HepG2 (cell line): ENCODE measurements around the gene ALOXE3. TPM values are rescaled to one million over a fixed set of nuclear protein-coding genes. Genes with fewer than 3 reads are reported as not detected.

ENCODE experiments used
- CHCHD3 ChIP-seq: sonication (generic); formaldehyde crosslinking; IDR thresholded peaks from 2 replicates; pipeline ENCODE4 v1.8.0; 2022; ENCODE audit warnings: mild to moderate bottlenecking, missing genetic modification reagents, moderate library complexity
- ETV6 ChIP-seq: sonication (generic); formaldehyde crosslinking; conservative IDR thresholded peaks from 2 replicates; pipeline ENCODE4 v1.4.0; 2020; ENCODE audit warnings: missing genetic modification reagents
- FLYWCH1 ChIP-seq: sonication (generic); formaldehyde crosslinking; IDR thresholded peaks from 2 replicates; pipeline ENCODE4 v1.8.1; 2023; ENCODE audit warnings: mild to moderate bottlenecking, missing genetic modification reagents
- FOXO1 ChIP-seq: sonication (generic); formaldehyde crosslinking; IDR thresholded peaks from 2 replicates; pipeline ENCODE4 v1.4.0; 2020; ENCODE audit warnings: missing genetic modification reagents
- GPN1 ChIP-seq: sonication (generic); formaldehyde crosslinking; IDR thresholded peaks from 2 replicates; pipeline ENCODE4 v1.5.1; 2020; ENCODE audit warnings: missing genetic modification reagents, borderline replicate concordance
- HDAC2 ChIP-seq: sonication (generic); formaldehyde crosslinking; IDR thresholded peaks from 2 replicates; pipeline ENCODE4 v1.4.0; 2020; ENCODE audit warnings: missing genetic modification reagents
- IKZF5 ChIP-seq: IDR thresholded peaks from 2 replicates; pipeline ENCODE4 v1.6.1; 2018; ENCODE audit warnings: missing genetic modification reagents, mild to moderate bottlenecking, missing compliant biosample characterization
- IRX3 ChIP-seq: sonication (generic); formaldehyde crosslinking; IDR thresholded peaks from 2 replicates; pipeline ENCODE4 v1.8.1; 2023; ENCODE audit warnings: mild to moderate bottlenecking, low read depth, missing genetic modification reagents, borderline replicate concordance
- KDM3A ChIP-seq: IDR thresholded peaks from 2 replicates; pipeline ENCODE4 v1.6.1; 2018; ENCODE audit warnings: low read depth, missing compliant biosample characterization
- KLF12 ChIP-seq: sonication (generic); formaldehyde crosslinking; IDR thresholded peaks from 2 replicates; pipeline ENCODE4 v1.4.0; 2020; ENCODE audit warnings: missing genetic modification reagents, borderline replicate concordance
- MIER2 ChIP-seq: IDR thresholded peaks from 2 replicates; pipeline ENCODE4 v1.6.1; 2016; ENCODE audit warnings: missing biosample characterization, missing genetic modification reagents
- NFIC ChIP-seq: IDR thresholded peaks from 2 replicates; pipeline ENCODE4 v1.6.1; 2012; ENCODE audit warnings: mild to moderate bottlenecking, low read length, inconsistent platforms
- PATZ1 ChIP-seq: sonication (generic); formaldehyde crosslinking; IDR thresholded peaks from 2 replicates; pipeline ENCODE4 v1.4.0; 2020; ENCODE audit warnings: missing genetic modification reagents
- REL ChIP-seq: sonication (generic); formaldehyde crosslinking; conservative IDR thresholded peaks from 2 replicates; pipeline ENCODE4 v1.8.0; 2022; ENCODE audit warnings: mild to moderate bottlenecking, missing genetic modification reagents, moderate library complexity
- SOX13 ChIP-seq, 3 experiments: fragments of 450-650 bp in 1 of 3; sonication (generic) in 1 of 3; formaldehyde crosslinking in 1 of 3; IDR thresholded peaks in 2 of 3; conservative IDR thresholded peaks in 1 of 3; 2 replicates each; pipeline versions ENCODE4 v1.5.0 to v1.6.1; 2016 to 2020; ENCODE audit warnings: antibody characterized with exemption in 1 of 3, mild to moderate bottlenecking in 1 of 3, missing compliant biosample characterization in 1 of 3, missing genetic modification reagents in 1 of 3, moderate library complexity in 1 of 3
- SOX5 ChIP-seq: IDR thresholded peaks from 2 replicates; pipeline ENCODE4 v1.6.1; 2016; ENCODE audit warnings: borderline replicate concordance
- SP140L ChIP-seq: sonication (generic); formaldehyde crosslinking; IDR thresholded peaks from 2 replicates; pipeline ENCODE4 v1.4.0; 2020; ENCODE audit warnings: missing genetic modification reagents, borderline replicate concordance
- SP2 ChIP-seq: sonication (generic); formaldehyde crosslinking; IDR thresholded peaks from 2 replicates; pipeline ENCODE4 v1.5.1; 2020; ENCODE audit warnings: mild to moderate bottlenecking, missing genetic modification reagents
- TBX2 ChIP-seq: sonication (generic); formaldehyde crosslinking; IDR thresholded peaks from 2 replicates; pipeline ENCODE4 v1.5.0; 2020; ENCODE audit warnings: missing genetic modification reagents, mild to moderate bottlenecking, borderline replicate concordance
- ZBTB10 ChIP-seq: sonication (generic); formaldehyde crosslinking; IDR thresholded peaks from 2 replicates; pipeline ENCODE4 v1.4.0; 2020; ENCODE audit warnings: missing genetic modification reagents, borderline replicate concordance
- ZNF513 ChIP-seq: sonication (generic); formaldehyde crosslinking; conservative IDR thresholded peaks from 2 replicates; pipeline ENCODE4 v1.5.0; 2020; ENCODE audit warnings: missing genetic modification reagents
- ZNF619 ChIP-seq: sonication (generic); formaldehyde crosslinking; IDR thresholded peaks from 2 replicates; pipeline ENCODE4 v1.4.0; 2020; ENCODE audit warnings: mild to moderate bottlenecking, missing genetic modification reagents
- ZNF850 ChIP-seq: sonication (generic); formaldehyde crosslinking; conservative IDR thresholded peaks from 2 replicates; pipeline ENCODE4 v1.9.0; 2021; ENCODE audit warnings: mild to moderate bottlenecking, missing genetic modification reagents
- ZNF879 ChIP-seq: sonication (generic); formaldehyde crosslinking; IDR thresholded peaks from 2 replicates; pipeline ENCODE4 v1.8.1; 2023; ENCODE audit warnings: missing genetic modification reagents
- polyA plus RNA-seq, 8 experiments: library from polyadenylated mRNA; depleted of rRNA in 3 of 8; stranded (reverse) in 7 of 8; unstranded in 1 of 8; fragments of >200 nt; fragmentation: Illumina TruSeq in 4 of 8; extraction: Trizol in 4 of 8; gene quantifications; 2 replicates each; pipeline versions ENCODE4 v1.2.1 to v1.2.3, GENCODE V29; 2011 to 2016; ENCODE audit warnings: low read depth in 4 of 8, missing spikeins in 1 of 8, mixed read lengths in 1 of 8; ENCODE audit not compliant: insufficient read depth in 1 of 8
- total RNA-seq, 5 experiments: library from RNA; depleted of rRNA; stranded (reverse); fragments of >200 nt; fragmentation: Illumina TruSeq; extraction: Trizol; gene quantifications; 2 replicates each; pipeline ENCODE4 v1.2.3, GENCODE V29; 2016; ENCODE audit warnings: low read depth in 1 of 5

Gene ALOXE3
- total and polyA plus RNA-seq, 2 of the 13 experiments (the other 11 are each of a cell fraction or from before 2014, with no cell fraction given): 0.07 TPM; not detected in 1

GRCh38 chr17:8153957-8154607 lies 35.8 kb upstream of the ALOXE3 start (continued):
- TF ChIP-seq ETV6 (CRISPR knock-in tag) (no peak), KLF12 (no peak), SP140L (CRISPR knock-in tag) (no peak), PATZ1 (CRISPR knock-in tag) (peak; percentile 75), FOXO1 (no peak), REL (no peak), KDM3A (CRISPR knock-in tag) (no peak), NFIC (no peak), TBX2 (no peak; the same call in 1 of the 2 replicates), SP2 (CRISPR knock-in tag) (no peak), IRX3 (CRISPR knock-in tag) (no peak), SOX5 (CRISPR knock-in tag) (peak; percentile 13; the same call in 1 of the 2 replicates), ZNF850 (CRISPR knock-in tag) (no peak), HDAC2 (CRISPR knock-in tag) (peak; percentile 2; the same call in 1 of the 2 replicates), CHCHD3 (CRISPR knock-in tag) (no peak), ZBTB10 (no peak), SOX13 (IDR thresholded peaks at IDR 0.05) (no peak), SOX13 (CRISPR knock-in tag; conservative IDR thresholded peaks at IDR 0.05 in 1 of 2, IDR thresholded peaks at IDR 0.05 in 1 of 2) (peak in 1 of 2 experiments; percentile 29; a peak in 1 of 4 replicates), ZNF513 (CRISPR knock-in tag) (no peak), ZNF879 (CRISPR knock-in tag) (no peak), IKZF5 (peak; percentile 28; the same call in 1 of the 2 replicates), ZNF619 (CRISPR knock-in tag) (no peak), GPN1 (CRISPR knock-in tag) (no peak), FLYWCH1 (CRISPR knock-in tag) (no peak), MIER2 (no peak)
